Measurements from ENCODE around the gene SIL1. TPM values are rescaled to one million over a fixed set of nuclear protein-coding genes. Genes with fewer than 3 reads are reported as not detected.

Gene SIL1
- total and polyA plus RNA-seq, 2 of the 8 experiments (the other 6 are each of a cell fraction or from before 2014, with no cell fraction given) = 8.3 to 12.8 TPM

DNA sequence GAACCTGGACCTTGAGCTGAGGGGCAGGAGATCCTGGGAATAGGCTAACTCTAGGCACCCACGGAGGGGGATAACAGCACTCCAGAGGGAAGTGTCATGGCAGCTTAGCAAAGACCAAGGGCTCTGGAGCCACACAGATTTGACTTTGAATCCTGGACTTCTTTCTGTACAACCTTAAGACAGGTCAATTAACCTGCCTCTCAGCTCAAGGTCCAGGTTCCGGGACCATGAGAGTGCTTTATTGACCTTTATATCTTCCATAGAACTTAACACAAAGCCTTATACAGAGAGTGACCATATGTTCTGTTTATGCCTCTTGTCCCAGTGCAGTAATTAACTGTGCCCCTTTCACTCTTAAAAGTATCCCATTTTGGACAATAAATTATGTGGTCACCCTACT is 232.5 kb downstream of the SIL1 start (continued):
- TF ChIP-seq CTCF (IDR thresholded peaks at IDR 0.05; ENCODE audit: control extremely low read depth in 1 of 3, insufficient read depth in 1 of 3, low read depth in 1 of 3, low read length in 3 of 3) = no peak
